ENCODE measurements around the gene ADGRL1. TPM values are rescaled to one million over a fixed set of nuclear protein-coding genes. Genes with fewer than 3 reads are reported as not detected.
A peak's percentile ranks its signal among the peaks of the same experiment; 100 is the strongest.

ADGRL1 gene
- total and polyA plus RNA-seq, 9 of the 15 experiments (the other 6 are each of a cell fraction or from before 2014, with no cell fraction given) = 0.14 to 37.0 (median 8.6) TPM

- H3K4me2 ChIP-seq (ENCODE audit: insufficient read depth, low read length) = peak overlapping the region; percentile 97
- ChIA-PET CTCF (ENCODE audit: low intra/inter-chr PET ratio) (no interaction called here), POLR2A (interaction anchor here (0.5 to 2.4 kb wide), 10 partner anchors 9 to 394 kb away, joined by 3 to 13 read pairs (median 4); partner anchors contain the start of gene PRKACA)
- 15% methylated on average over 6 of the region's 6 CpGs for WGBS (ENCODE audit: insufficient coverage, low coverage, missing lambda C conversion rate)
- no peak for DNase-seq (ENCODE audit: extremely low read depth in 1 of 4, low spot score in 3 of 4)
- no peak for TF ChIP-seq SMARCB1 (IDR thresholded peaks at IDR 0.05; ENCODE audit: insufficient read length, low read depth)
- TF ChIP-seq GATAD2A (IDR thresholded peaks at IDR 0.05) = 0 out of 2 replicates have a peak, but pooled peaks have one; percentile 56
- TF ChIP-seq ZNF212 (CRISPR knock-in tag; IDR thresholded peaks at IDR 0.05) = no peak
- 0 out of 2 replicates have a peak, but pooled peaks have one; percentile 15 for TF ChIP-seq EGR1 (conservative IDR thresholded peaks at IDR 0.05)
- no peak for TF ChIP-seq CLOCK (CRISPR knock-in tag; IDR thresholded peaks at IDR 0.05; ENCODE audit: borderline replicate concordance)
- no peaks in the 10 kb centered on the region for H3K9me3 ChIP-seq (replicated peaks; ENCODE audit: control insufficient read depth, insufficient read depth, low read depth, low read length)
- no peaks in the 10 kb centered on the region for H3K9me1 ChIP-seq (ENCODE audit: control insufficient read depth, insufficient read depth, low read length)
- peaks cover 12 to 48% of the 10 kb centered on the region in 2 experiments; a peak in 4 of 5 replicates for H3K4me1 ChIP-seq (replicated peaks in 1 of 2; ENCODE audit: control insufficient read depth in 2 of 2, insufficient read depth in 2 of 2, low read length in 2 of 2)
- H3K27ac ChIP-seq (ENCODE audit: extremely low read depth, low read depth, low read length) = peak overlapping the region; percentile 94
- peak overlapping the region; percentile 86 to 100; a peak in 3 of 4 replicates for H3K9ac ChIP-seq (ENCODE audit: insufficient read depth in 1 of 2, low read depth in 2 of 2, low read length in 2 of 2)
- ATAC-seq = no peak
- H3K36me3 ChIP-seq (ENCODE audit: control insufficient read depth, insufficient read depth, low read length) = peaks cover 22% of the 10 kb centered on the region; the same call in 2 of the 3 replicates
- intact Hi-C loops (cut with micrococcal nuclease) (loop anchor here (5.0 kb wide), 2 partner anchors 212 to 352 kb away; no protein-coding TSS in a partner anchor), in situ Hi-C loops (cut with MboI) (no loop called here)
- H3K27me3 ChIP-seq (ENCODE audit: control insufficient read depth in 2 of 2, insufficient read depth in 2 of 2, low read length in 2 of 2) = no peaks in the 10 kb centered on the region
- no peak overlapping the region for H2AFZ ChIP-seq (ENCODE audit: low read depth, low read length)
- FAIRE-seq = no peak
- peak overlapping the region; percentile 84 for H3K4me3 ChIP-seq
- no TSS peak for BruUV-seq (replicated peaks)
- H3K79me2 ChIP-seq (ENCODE audit: control insufficient read depth, insufficient read depth, low read length) = peaks cover 34% of the 10 kb centered on the region
- H4K20me1 ChIP-seq (replicated peaks; ENCODE audit: control insufficient read depth, insufficient read depth, low read length) = no peaks in the 10 kb centered on the region
Observed at GRCh38 chr19:14135355-14135754, 70.6 kb downstream of the ADGRL1 start.
